Activated CD8-positive, alpha-beta T cell treated with anti-CD3 and anti-CD28 coated beads, Interleukin-2, amount 10 ng/mL, durations not matched to agents 7 days and 5 days (primary cell): Measurements from ENCODE around the gene UNC5C. TPM values are rescaled to one million over a fixed set of nuclear protein-coding genes. Genes with fewer than 3 reads are reported as not detected.

Experiments used
- ATAC-seq: fragments of 150-1000 bp; cut with Tn5 transposase; one replicate; pipeline ENCODE4 v1.10.0; 2021; ENCODE audit warnings: moderate library complexity
- CTCF ChIA-PET: fragments of 350-600 bp; sonication (Branson Sonifier 250); formaldehyde crosslinking; loops from one replicate; lab custom pipeline; 2021; ENCODE audit warnings: antibody characterized with exemption; lab: Charles Lee
- POLR2A ChIA-PET: fragments of 350-600 bp; sonication (Branson Sonifier 250); formaldehyde crosslinking; loops from one replicate; lab custom pipeline; 2021; ENCODE audit warnings: antibody characterized with exemption; lab: Charles Lee
- DNase-seq: peaks from one replicate; pipeline ENCODE4 v3.0.0-alpha.2; 2020
- H3K27ac Mint-ChIP-seq: one replicate; pipeline ENCODE4 v1.8.0; 2021; ENCODE audit warnings: mild to moderate bottlenecking, mixed read lengths
- H3K27me3 Mint-ChIP-seq: one replicate; pipeline ENCODE4 v1.8.0; 2021; ENCODE audit warnings: low read depth, mixed read lengths
- H3K36me3 Mint-ChIP-seq: one replicate; pipeline ENCODE4 v1.8.0; 2021; ENCODE audit warnings: low read depth, mixed read lengths
- H3K4me1 Mint-ChIP-seq: one replicate; pipeline ENCODE4 v1.8.0; 2021; ENCODE audit warnings: low read depth, mixed read lengths
- H3K4me3 Mint-ChIP-seq: one replicate; pipeline ENCODE4 v1.8.0; 2021; ENCODE audit warnings: mild to moderate bottlenecking, mixed read lengths
- H3K9me3 Mint-ChIP-seq: one replicate; pipeline ENCODE4 v1.8.0; 2022; ENCODE audit warnings: mixed read lengths; ENCODE audit not compliant: insufficient read depth
- total RNA-seq, 2 experiments: library from RNA; stranded (reverse); gene quantifications; one replicate each; pipeline ENCODE4 v1.2.3, GENCODE V29; 2021

Gene UNC5C
- total RNA-seq, 2 experiments from 2014 or later, result not detected

DNA sequence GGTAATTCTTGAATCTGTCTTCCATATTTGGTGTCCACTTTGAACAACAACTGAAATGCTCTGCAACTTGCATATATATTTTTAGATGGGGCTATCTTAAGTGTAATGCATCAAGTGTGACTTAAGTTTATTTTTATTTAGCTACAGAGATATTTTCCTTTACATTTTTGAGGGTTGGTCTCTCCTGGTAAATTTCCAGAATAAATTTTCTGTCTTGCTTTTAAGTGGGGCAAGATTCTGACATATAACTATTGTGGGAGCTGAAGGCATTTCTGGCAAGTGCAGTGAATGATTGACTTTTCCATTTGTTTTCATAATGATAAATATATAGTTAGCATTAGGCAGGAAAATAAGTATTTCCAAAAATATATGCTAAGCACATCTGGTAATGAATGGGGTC lies 18.8 kb downstream of the UNC5C start:
- Mint-ChIP-seq H3K27me3 (no peaks in the 10 kb centered on the region), H3K27ac (no peak overlapping the region), H3K9me3 (no peaks in the 10 kb centered on the region), H3K4me3 (no peak overlapping the region), H3K36me3 (no peaks in the 10 kb centered on the region), H3K4me1 (no peaks in the 10 kb centered on the region)
- ATAC-seq, result no peak
- ChIA-PET POLR2A (no interaction called here), CTCF (interaction anchor here (0.8 kb wide), 1 partner anchor 10 kb away, joined by 3 read pairs; no protein-coding TSS in a partner anchor)
- no peak for DNase-seq

DNA sequence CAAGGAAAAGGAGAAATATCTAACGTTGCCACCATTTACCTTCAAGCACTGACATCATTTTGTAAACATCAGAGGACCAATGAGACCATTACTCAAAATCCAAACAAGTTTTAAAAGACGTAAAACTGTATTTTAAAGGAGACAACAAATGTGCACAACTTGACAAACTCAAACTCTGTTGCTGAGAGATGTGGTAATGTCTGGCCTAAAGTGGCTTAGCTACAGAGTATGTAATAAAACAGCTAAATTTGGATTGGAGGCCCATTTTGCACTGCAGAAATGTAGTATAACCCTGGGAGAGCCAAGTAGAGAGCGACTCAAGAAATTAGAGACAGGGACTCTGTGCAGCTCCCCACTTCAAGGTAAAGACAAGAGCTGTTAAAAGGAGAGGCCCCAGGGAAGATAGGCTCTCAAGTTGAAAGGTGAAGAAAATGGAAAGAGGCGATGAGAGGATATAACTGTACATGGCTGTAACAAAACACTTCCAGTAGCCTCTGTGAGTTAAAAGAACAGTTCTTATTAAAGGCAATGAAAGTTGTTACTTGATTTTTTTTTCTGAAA lies 20.3 kb downstream of the UNC5C start:
- ChIA-PET POLR2A (no interaction called here), CTCF (no interaction called here)
- Mint-ChIP-seq H3K36me3 (no peaks in the 10 kb centered on the region), H3K4me1 (no peaks in the 10 kb centered on the region), H3K27ac (no peak overlapping the region), H3K27me3 (no peaks in the 10 kb centered on the region), H3K9me3 (no peaks in the 10 kb centered on the region), H3K4me3 (no peak overlapping the region)
- no peak for ATAC-seq
- DNase-seq, result no peak

- no peaks in the 10 kb centered on the region for H3K27me3 Mint-ChIP-seq
- no peak for ATAC-seq
- H3K27ac Mint-ChIP-seq, result no peak overlapping the region
- CTCF ChIA-PET, result no interaction called here
- no peak overlapping the region for H3K4me3 Mint-ChIP-seq
- POLR2A ChIA-PET, result no interaction called here
- H3K9me3 Mint-ChIP-seq, result no peaks in the 10 kb centered on the region
- H3K36me3 Mint-ChIP-seq, result no peaks in the 10 kb centered on the region
- DNase-seq, result no peak
- no peaks in the 10 kb centered on the region for H3K4me1 Mint-ChIP-seq
Observed at GRCh38 chr4:95526075-95526474, 22.7 kb downstream of the UNC5C start.

GRCh38 chr4:95524729-95525128 lies 24.0 kb downstream of the UNC5C start:
- DNase-seq (no peak), ATAC-seq (no peak)
- Mint-ChIP-seq H3K36me3 (no peaks in the 10 kb centered on the region), H3K4me3 (no peak overlapping the region), H3K4me1 (no peaks in the 10 kb centered on the region), H3K9me3 (no peaks in the 10 kb centered on the region), H3K27ac (no peak overlapping the region), H3K27me3 (no peaks in the 10 kb centered on the region)
- CTCF ChIA-PET, result no interaction called here
- POLR2A ChIA-PET, result no interaction called here

DNA sequence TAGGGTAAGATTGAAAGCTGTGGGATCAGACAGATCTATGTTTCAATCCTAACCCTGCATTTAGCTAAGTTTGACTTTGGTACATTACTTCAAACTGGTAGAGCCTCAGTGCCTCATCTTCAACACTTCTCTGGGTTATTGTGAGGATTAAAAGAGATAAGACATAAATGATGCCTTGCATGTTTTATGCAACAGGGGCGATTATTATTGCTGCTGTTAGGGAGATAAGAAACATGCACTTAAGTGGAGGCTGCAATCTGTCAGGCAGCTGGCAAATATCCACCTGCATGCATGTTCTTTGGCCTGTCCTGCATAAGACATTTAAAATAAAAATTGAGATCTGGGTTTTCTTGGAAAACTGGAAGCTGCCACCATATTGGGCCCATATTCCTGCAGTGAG lies 24.6 kb downstream of the UNC5C start:
- no peak overlapping the region for H3K27ac Mint-ChIP-seq
- ChIA-PET POLR2A (no interaction called here), CTCF (no interaction called here)
- no peak for ATAC-seq
- no peak overlapping the region for H3K4me3 Mint-ChIP-seq
- no peaks in the 10 kb centered on the region for H3K27me3 Mint-ChIP-seq
- H3K9me3 Mint-ChIP-seq, result no peaks in the 10 kb centered on the region
- no peaks in the 10 kb centered on the region for H3K36me3 Mint-ChIP-seq
- H3K4me1 Mint-ChIP-seq, result no peaks in the 10 kb centered on the region
- no peak for DNase-seq

- Mint-ChIP-seq H3K27me3 (no peaks in the 10 kb centered on the region), H3K27ac (no peak overlapping the region), H3K9me3 (no peaks in the 10 kb centered on the region), H3K36me3 (no peaks in the 10 kb centered on the region), H3K4me3 (no peak overlapping the region), H3K4me1 (no peaks in the 10 kb centered on the region)
- DNase-seq, result no peak
- CTCF ChIA-PET, result no interaction called here
- POLR2A ChIA-PET, result no interaction called here
- no peak for ATAC-seq
Observed at GRCh38 chr4:95522682-95523530, 25.9 kb downstream of the UNC5C start.

DNA sequence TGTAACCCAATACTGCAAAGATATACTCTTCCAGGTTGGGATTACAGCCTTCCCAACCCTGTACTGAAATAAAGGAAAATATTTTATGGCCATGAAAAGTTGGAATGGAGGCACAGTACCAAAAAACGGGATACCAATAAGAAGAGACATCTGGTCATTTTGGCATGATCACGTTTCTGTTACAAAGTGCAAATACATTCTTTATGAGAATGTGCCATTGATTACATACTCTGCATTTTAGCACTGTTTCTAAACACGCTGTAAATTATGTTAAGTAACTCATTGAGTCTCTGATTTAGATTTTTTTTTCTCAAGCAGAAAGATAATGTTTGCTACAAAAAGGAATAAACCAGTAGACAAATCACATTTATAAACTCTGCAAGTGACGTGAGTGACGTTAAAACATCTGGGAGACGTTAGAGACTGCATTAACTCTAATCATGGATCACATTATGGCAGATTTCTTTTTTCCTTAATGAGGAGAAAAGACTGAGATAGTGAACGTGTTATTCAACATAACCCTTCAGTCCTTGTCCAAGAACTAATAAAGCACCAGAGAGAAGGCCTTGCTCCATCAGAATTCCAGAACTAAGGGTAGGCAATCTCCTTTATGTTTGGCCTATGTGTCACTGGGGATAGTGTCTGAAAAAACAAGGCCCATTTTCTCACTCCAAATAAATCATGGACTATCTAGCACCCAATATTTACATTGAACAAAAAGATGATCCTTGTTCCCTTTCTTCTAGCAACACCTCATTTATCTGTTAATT lies 31.0 kb downstream of the UNC5C start:
- Mint-ChIP-seq H3K4me3 (no peak overlapping the region), H3K27ac (no peak overlapping the region), H3K4me1 (no peaks in the 10 kb centered on the region), H3K27me3 (no peaks in the 10 kb centered on the region), H3K36me3 (no peaks in the 10 kb centered on the region), H3K9me3 (no peaks in the 10 kb centered on the region)
- CTCF ChIA-PET, result interaction anchor here (1.4 kb wide), 1 partner anchor 8 kb away, joined by 5 read pairs; no protein-coding TSS in a partner anchor
- POLR2A ChIA-PET, result no interaction called here
- ATAC-seq (no peak), DNase-seq (no peak)

GRCh38 chr4:95516528-95517017 lies 32.2 kb downstream of the UNC5C start:
- CTCF ChIA-PET, result no interaction called here
- no peak overlapping the region for H3K4me3 Mint-ChIP-seq
- H3K27ac Mint-ChIP-seq, result no peak overlapping the region
- H3K9me3 Mint-ChIP-seq, result no peaks in the 10 kb centered on the region
- DNase-seq (no peak), ATAC-seq (no peak)
- no peaks in the 10 kb centered on the region for H3K4me1 Mint-ChIP-seq
- H3K36me3 Mint-ChIP-seq, result no peaks in the 10 kb centered on the region
- no peaks in the 10 kb centered on the region for H3K27me3 Mint-ChIP-seq
- POLR2A ChIA-PET, result no interaction called here

DNA sequence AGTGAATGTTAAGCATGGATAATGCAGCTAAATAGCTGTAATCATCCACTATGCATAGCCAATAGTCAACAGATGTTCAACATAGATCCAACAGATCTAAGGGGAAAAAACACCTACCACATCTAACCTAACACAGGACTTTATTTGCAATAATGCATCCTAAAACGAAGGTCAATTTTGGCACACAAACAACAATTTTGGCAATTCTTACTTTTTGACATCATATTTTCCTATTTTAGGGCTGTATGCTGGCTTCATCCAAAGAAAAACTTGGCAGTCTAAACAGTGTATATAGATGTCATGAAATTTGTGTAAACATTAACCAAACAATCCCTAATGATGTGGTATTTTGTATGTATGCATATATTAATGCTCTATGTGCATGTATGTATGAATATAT lies 33.2 kb downstream of the UNC5C start:
- no peak overlapping the region for H3K27ac Mint-ChIP-seq
- no peak overlapping the region for H3K4me3 Mint-ChIP-seq

GRCh38 chr4:95513022-95513421 lies 35.8 kb downstream of the UNC5C start:
- POLR2A ChIA-PET, result no interaction called here

More for the DNA sequence above, 33.2 kb downstream of the UNC5C start:
- DNase-seq (no peak), ATAC-seq (no peak)
- ChIA-PET CTCF (no interaction called here), POLR2A (no interaction called here)
- H3K9me3 Mint-ChIP-seq, result no peaks in the 10 kb centered on the region
- no peaks in the 10 kb centered on the region for H3K27me3 Mint-ChIP-seq
- no peaks in the 10 kb centered on the region for H3K4me1 Mint-ChIP-seq
- no peaks in the 10 kb centered on the region for H3K36me3 Mint-ChIP-seq

GRCh38 chr4:95511477-95511876 lies 37.3 kb downstream of the UNC5C start:
- ATAC-seq (no peak), DNase-seq (no peak)
- Mint-ChIP-seq H3K36me3 (no peaks in the 10 kb centered on the region), H3K4me3 (no peak overlapping the region), H3K9me3 (no peaks in the 10 kb centered on the region), H3K4me1 (no peaks in the 10 kb centered on the region), H3K27ac (no peak overlapping the region), H3K27me3 (no peaks in the 10 kb centered on the region)
- CTCF ChIA-PET, result no interaction called here
- POLR2A ChIA-PET, result no interaction called here

More at GRCh38 chr4:95513022-95513421, 35.8 kb downstream of the UNC5C start:
- H3K4me1 Mint-ChIP-seq, result no peaks in the 10 kb centered on the region
- ATAC-seq (no peak), DNase-seq (no peak)
- no peaks in the 10 kb centered on the region for H3K36me3 Mint-ChIP-seq
- CTCF ChIA-PET, result no interaction called here
- no peak overlapping the region for H3K4me3 Mint-ChIP-seq
- H3K27me3 Mint-ChIP-seq, result no peaks in the 10 kb centered on the region
- no peak overlapping the region for H3K27ac Mint-ChIP-seq
- H3K9me3 Mint-ChIP-seq, result no peaks in the 10 kb centered on the region

- H3K36me3 Mint-ChIP-seq, result no peaks in the 10 kb centered on the region
- H3K4me1 Mint-ChIP-seq, result no peaks in the 10 kb centered on the region
- H3K27ac Mint-ChIP-seq, result no peak overlapping the region
- DNase-seq (no peak), ATAC-seq (no peak)
- CTCF ChIA-PET, result interaction anchor here (1.9 kb wide), 1 partner anchor 8 kb away, joined by 5 read pairs; no protein-coding TSS in a partner anchor
- no peaks in the 10 kb centered on the region for H3K27me3 Mint-ChIP-seq
- POLR2A ChIA-PET, result no interaction called here
- no peaks in the 10 kb centered on the region for H3K9me3 Mint-ChIP-seq
- no peak overlapping the region for H3K4me3 Mint-ChIP-seq
Observed at GRCh38 chr4:95510877-95511276, 37.9 kb downstream of the UNC5C start.
